SK-N-SH (cell line): ENCODE measurements around the gene DAB1. TPM values are rescaled to one million over a fixed set of nuclear protein-coding genes. Genes with fewer than 3 reads are reported as not detected.

ENCODE experiments used
- CTCF ChIA-PET: fragments of 300-600, 350-600 bp; formaldehyde crosslinking; extraction: SDS; loops from one replicate; lab custom pipeline; 2021; lab: Yijun Ruan, JAX
- POLR2A ChIA-PET: fragments of 350-600 bp; sonication (Branson Sonifier 250); formaldehyde crosslinking; extraction: SDS; loops from one replicate; lab custom pipeline; 2020; ENCODE audit warnings: antibody characterized with exemption, inconsistent platforms; lab: Yijun Ruan, JAX
- DNase-seq: peaks from one replicate; pipeline ENCODE4 v3.0.0; 2012
- H2AFZ ChIP-seq: fragments of 200-600 bp; sonication (generic); 2 replicates; pipeline ENCODE4 v1.8.1; 2016; ENCODE audit warnings: antibody characterized with exemption, mild to moderate bottlenecking, low read depth
- H3F3A ChIP-seq: fragments of 200-600 bp; sonication (generic); replicated peaks from 2 replicates; pipeline ENCODE3; 2016; ENCODE audit warnings: antibody characterized with exemption, mild to moderate bottlenecking; ENCODE audit not compliant: insufficient read depth
- H3K27ac ChIP-seq, 2 experiments: fragments of 200-500 bp in 1 of 2; fragments of 200-600 bp in 1 of 2; sonication (Bioruptor generic) in 1 of 2; sonication (generic), shearing (Covaris generic) in 1 of 2; 2 replicates each; pipeline versions ENCODE4 v1.5.1 to v1.6.1; 2014 to 2016; ENCODE audit warnings: low read depth in 2 of 2, inconsistent platforms in 1 of 2, low read length in 1 of 2, mild to moderate bottlenecking in 1 of 2, mixed read lengths in 1 of 2
- H3K27me3 ChIP-seq: fragments of 200-600 bp; sonication (generic), shearing (Covaris generic); 2 replicates; pipeline ENCODE4 v1.6.1; 2016; ENCODE audit warnings: mixed run types; ENCODE audit not compliant: insufficient read depth
- H3K36me3 ChIP-seq, 2 experiments: fragments of 200-500 bp in 1 of 2; fragments of 200-600 bp in 1 of 2; sonication (Bioruptor generic) in 1 of 2; sonication (generic) in 1 of 2; replicated peaks in 1 of 2; 2 replicates each; pipeline versions ENCODE3 to v1.5.1; 2014 to 2016; ENCODE audit warnings: low read length in 1 of 2, mild to moderate bottlenecking in 1 of 2; ENCODE audit not compliant: insufficient read depth in 2 of 2, control insufficient read depth in 1 of 2
- H3K4me1 ChIP-seq, 2 experiments: fragments of 200-500 bp in 1 of 2; fragments of 200-600 bp in 1 of 2; sonication (Bioruptor generic) in 1 of 2; sonication (generic), shearing (Covaris generic) in 1 of 2; 2 replicates each; pipeline versions ENCODE4 v1.5.1 to v1.6.1; 2014 to 2016; ENCODE audit warnings: low read depth in 1 of 2, low read length in 1 of 2, mixed run types in 1 of 2; ENCODE audit not compliant: insufficient read depth in 2 of 2, control insufficient read depth in 1 of 2
- H3K4me2 ChIP-seq: fragments of 200-600 bp; sonication (generic), shearing (Covaris generic); 2 replicates; pipeline ENCODE4 v1.6.1; 2017; ENCODE audit warnings: mixed run types
- H3K4me3 ChIP-seq, 2 experiments: fragments of 200-500 bp in 1 of 2; fragments of 200-600 bp in 1 of 2; sonication (Bioruptor generic) in 1 of 2; sonication (generic), shearing (Covaris generic) in 1 of 2; 2 replicates each; pipeline versions ENCODE4 v1.5.1 to v1.8.1; 2014 to 2016; ENCODE audit warnings: low read depth in 2 of 2, inconsistent platforms in 1 of 2, low read length in 1 of 2, mild to moderate bottlenecking in 1 of 2, mixed read lengths in 1 of 2, moderate library complexity in 1 of 2
- H3K79me2 ChIP-seq: fragments of 200-600 bp; sonication (generic); 2 replicates; pipeline ENCODE4 v1.8.1; 2017; ENCODE audit warnings: mild to moderate bottlenecking; ENCODE audit not compliant: insufficient read depth
- H3K9ac ChIP-seq: fragments of 200-600 bp; sonication (generic); 2 replicates; pipeline ENCODE4 v1.6.1; 2017; ENCODE audit warnings: mixed run types
- H3K9me2 ChIP-seq: fragments of 200-600 bp; sonication (generic); 2 replicates; pipeline ENCODE4 v1.6.1; 2017; ENCODE audit warnings: mixed run types
- H3K9me3 ChIP-seq: fragments of 200-600 bp; sonication (generic); 2 replicates; pipeline ENCODE4 v1.6.1; 2017; ENCODE audit warnings: mixed run types, mild to moderate bottlenecking, moderate library complexity
- H4K20me1 ChIP-seq: fragments of 200-600 bp; sonication (generic); 2 replicates; pipeline ENCODE4 v1.6.1; 2017; ENCODE audit warnings: mild to moderate bottlenecking, mixed run types; ENCODE audit not compliant: insufficient read depth
- EZH2phosphoT487 ChIP-seq: fragments of 200-600 bp; sonication (generic); IDR thresholded peaks from 2 replicates; pipeline ENCODE4 v1.6.1; 2017; ENCODE audit warnings: low read depth, mixed run types, mild to moderate bottlenecking, antibody characterized with exemption, moderate library complexity, borderline replicate concordance
- FOSL2 ChIP-seq: IDR thresholded peaks from 2 replicates; pipeline ENCODE4 v1.4.0; 2012; ENCODE audit warnings: low read depth, mild to moderate bottlenecking, moderate library complexity, borderline replicate concordance
- GABPA ChIP-seq: IDR thresholded peaks from 2 replicates; pipeline ENCODE4 v1.4.0; 2012; ENCODE audit warnings: low read depth, mild to moderate bottlenecking
- GATA2 ChIP-seq: sonication (generic); formaldehyde crosslinking; IDR thresholded peaks from 2 replicates; pipeline ENCODE4 v1.5.0; 2020; ENCODE audit warnings: mild to moderate bottlenecking, missing genetic modification reagents
- MEF2A ChIP-seq: IDR thresholded peaks from 2 replicates; pipeline ENCODE4 v1.4.0; 2012; ENCODE audit warnings: low read depth, borderline replicate concordance
- MXI1 ChIP-seq: IDR thresholded peaks from 2 replicates; pipeline ENCODE4 v1.6.1; 2012; ENCODE audit warnings: mild to moderate bottlenecking, low read depth, low read length, improper control_type of control experiment
- NFIC ChIP-seq: IDR thresholded peaks from 2 replicates; pipeline ENCODE4 v1.4.0; 2012; ENCODE audit warnings: borderline replicate concordance
- NRF1 ChIP-seq: IDR thresholded peaks from 2 replicates; pipeline ENCODE4 v1.6.1; 2012; ENCODE audit warnings: low read depth, mild to moderate bottlenecking, low read length
- POLR2AphosphoS5 ChIP-seq: IDR thresholded peaks from 2 replicates; pipeline ENCODE4 v1.6.1; 2012; ENCODE audit warnings: low read depth, low read length
- RCOR1 ChIP-seq: fragments of 150-350 bp; IDR thresholded peaks from 2 replicates; pipeline ENCODE4 v1.6.1; 2017; ENCODE audit warnings: antibody characterized with exemption, low read length
- RXRA ChIP-seq: IDR thresholded peaks from 2 replicates; pipeline ENCODE4 v1.4.0; 2012; ENCODE audit warnings: low read depth, mild to moderate bottlenecking, borderline replicate concordance
- TEAD4 ChIP-seq: IDR thresholded peaks from 2 replicates; pipeline ENCODE4 v1.4.0; 2012; ENCODE audit warnings: mild to moderate bottlenecking, borderline replicate concordance; ENCODE audit not compliant: insufficient read depth
- WGBS: methylation state at CpG from one replicate; pipeline ENCODE4 v1.1.6; 2017; ENCODE audit warnings: low lambda C conversion rate; 5-methylcytosine and 5-hydroxymethylcytosine counted together
- polyA plus RNA-seq, 3 experiments: library from polyadenylated mRNA; depleted of rRNA; stranded (reverse); fragments of >200 nt; gene quantifications; 2 replicates each; pipeline ENCODE4 v1.2.3, GENCODE V29; 2012
- TF ChIP-seq, protein P1 (sequence below): fragments of 150-350 bp; IDR thresholded peaks from 2 replicates; pipeline ENCODE4 v1.6.1; 2016; ENCODE audit warnings: mild to moderate bottlenecking, low read depth, low read length
- TF ChIP-seq, protein P2 (sequence below): IDR thresholded peaks from 2 replicates; pipeline ENCODE4; 2012

The DAB1 gene
- polyA plus RNA-seq, 1 of the 3 experiments (the other 2 are of a cell fraction) = 2.9 TPM

DNA sequence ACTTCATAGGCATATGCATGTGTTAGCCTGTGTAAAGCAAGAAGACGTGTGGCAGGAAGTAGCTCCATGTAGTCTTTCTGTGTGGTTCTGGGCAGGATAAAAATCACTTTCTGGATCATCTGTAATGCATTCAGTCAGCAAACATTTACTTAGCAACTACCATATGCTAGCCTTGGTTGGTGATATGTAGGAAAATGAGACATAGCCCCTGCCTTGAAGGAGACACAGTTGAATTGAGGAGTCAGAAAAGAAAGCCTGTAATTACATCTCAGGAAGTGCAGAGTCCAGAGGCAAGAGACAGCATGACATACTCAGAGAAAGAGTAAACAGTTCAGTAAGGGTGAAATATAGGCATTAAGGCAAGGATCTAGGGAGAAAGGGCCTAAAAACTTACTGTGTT is 38.5 kb downstream of the DAB1 start:
- no peaks in the 10 kb centered on the region for H3F3A ChIP-seq
- no peaks in the 10 kb centered on the region for H3K36me3 ChIP-seq
- H3K4me1 ChIP-seq = no peaks in the 10 kb centered on the region; a peak in 1 of 4 replicates
- no peak for TF ChIP-seq GABPA
- no peak for TF ChIP-seq TEAD4
- no peak for TF ChIP-seq MXI1
- TF ChIP-seq, protein P1, sequence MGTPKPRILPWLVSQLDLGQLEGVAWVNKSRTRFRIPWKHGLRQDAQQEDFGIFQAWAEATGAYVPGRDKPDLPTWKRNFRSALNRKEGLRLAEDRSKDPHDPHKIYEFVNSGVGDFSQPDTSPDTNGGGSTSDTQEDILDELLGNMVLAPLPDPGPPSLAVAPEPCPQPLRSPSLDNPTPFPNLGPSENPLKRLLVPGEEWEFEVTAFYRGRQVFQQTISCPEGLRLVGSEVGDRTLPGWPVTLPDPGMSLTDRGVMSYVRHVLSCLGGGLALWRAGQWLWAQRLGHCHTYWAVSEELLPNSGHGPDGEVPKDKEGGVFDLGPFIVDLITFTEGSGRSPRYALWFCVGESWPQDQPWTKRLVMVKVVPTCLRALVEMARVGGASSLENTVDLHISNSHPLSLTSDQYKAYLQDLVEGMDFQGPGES = no peak
- TF ChIP-seq RCOR1 = no peak
- no peak for TF ChIP-seq MEF2A
- no peak for TF ChIP-seq GATA2 (CRISPR knock-in tag)
- TF ChIP-seq POLR2AphosphoS5 = no peak
- TF ChIP-seq, protein P2, sequence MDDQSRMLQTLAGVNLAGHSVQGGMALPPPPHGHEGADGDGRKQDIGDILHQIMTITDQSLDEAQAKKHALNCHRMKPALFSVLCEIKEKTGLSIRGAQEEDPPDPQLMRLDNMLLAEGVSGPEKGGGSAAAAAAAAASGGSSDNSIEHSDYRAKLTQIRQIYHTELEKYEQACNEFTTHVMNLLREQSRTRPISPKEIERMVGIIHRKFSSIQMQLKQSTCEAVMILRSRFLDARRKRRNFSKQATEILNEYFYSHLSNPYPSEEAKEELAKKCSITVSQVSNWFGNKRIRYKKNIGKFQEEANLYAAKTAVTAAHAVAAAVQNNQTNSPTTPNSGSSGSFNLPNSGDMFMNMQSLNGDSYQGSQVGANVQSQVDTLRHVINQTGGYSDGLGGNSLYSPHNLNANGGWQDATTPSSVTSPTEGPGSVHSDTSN = no peak
- no peak for TF ChIP-seq EZH2phosphoT487
- TF ChIP-seq FOSL2 = no peak
- no peak for TF ChIP-seq RXRA
- TF ChIP-seq, all 33 proteins: peak for 0
- H2AFZ ChIP-seq = no peak overlapping the region
- ChIA-PET CTCF (no interaction called here), POLR2A (no interaction called here)
- H3K79me2 ChIP-seq = no peaks in the 10 kb centered on the region
- no peak overlapping the region for H3K27ac ChIP-seq
- DNase-seq = no peak
- WGBS = 85% methylated on average over 1 of the region's 1 CpG
- no peaks in the 10 kb centered on the region for H4K20me1 ChIP-seq
- no peaks in the 10 kb centered on the region for H3K9me3 ChIP-seq
- H3K4me2 ChIP-seq = no peak overlapping the region
- H3K9me2 ChIP-seq = no peaks in the 10 kb centered on the region
- H3K9ac ChIP-seq = no peak overlapping the region
- H3K27me3 ChIP-seq = no peaks in the 10 kb centered on the region
- no peak overlapping the region for H3K4me3 ChIP-seq

DNA sequence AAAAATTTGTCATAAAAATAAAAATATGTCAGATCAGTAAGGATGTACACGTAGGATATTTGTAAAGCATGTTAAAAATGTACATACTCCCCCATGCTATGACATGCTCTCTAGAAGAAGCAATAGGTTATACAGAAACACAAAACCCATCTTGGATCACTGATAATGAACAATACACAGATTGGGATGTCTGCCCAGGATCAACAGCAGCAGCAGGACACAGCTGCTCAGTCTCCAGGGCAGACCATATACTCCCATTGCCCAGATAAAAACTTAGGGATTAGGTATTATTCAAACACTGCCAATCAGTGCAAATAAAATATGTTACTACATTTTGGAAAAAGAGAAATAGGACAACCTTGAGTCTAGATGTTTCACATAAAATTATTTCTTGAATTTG is 39.0 kb downstream of the DAB1 start:
- Histone ChIP-seq H3K9me3 (no peaks in the 10 kb centered on the region), H3K4me1 (no peaks in the 10 kb centered on the region; a peak in 1 of 4 replicates), H3K4me2 (no peak overlapping the region), H3K27ac (no peak overlapping the region), H3K4me3 (no peak overlapping the region), H4K20me1 (no peaks in the 10 kb centered on the region), H2AFZ (no peak overlapping the region), H3K9ac (no peak overlapping the region), H3K36me3 (no peaks in the 10 kb centered on the region), H3K27me3 (no peaks in the 10 kb centered on the region), H3K79me2 (no peaks in the 10 kb centered on the region), H3K9me2 (no peaks in the 10 kb centered on the region), H3F3A (no peaks in the 10 kb centered on the region)
- TF ChIP-seq NRF1 (no peak), NFIC (no peak)
- TF ChIP-seq, protein P1 = no peak
- CTCF ChIA-PET = no interaction called here
- 46% methylated on average over 1 of the region's 1 CpG for WGBS
- POLR2A ChIA-PET = no interaction called here
- no peak for DNase-seq
